HFFc6 (cell line): ENCODE results near the gene MTMR2. TPM values are rescaled to one million over a fixed set of nuclear protein-coding genes. Genes with fewer than 3 reads are reported as not detected.

Source experiments
- DNase-seq: peaks from one replicate; pipeline ENCODE4 v3.0.0-alpha.2; 2018
- H3K27ac Mint-ChIP-seq: 2 replicates; pipeline ENCODE4 v1.8.0; 2020; ENCODE audit warnings: mild to moderate bottlenecking, mixed read lengths
- H3K27me3 Mint-ChIP-seq: 2 replicates; pipeline ENCODE4 v1.8.0; 2021; ENCODE audit warnings: mild to moderate bottlenecking, moderate library complexity, mixed read lengths; ENCODE audit not compliant: insufficient read depth
- H3K36me3 Mint-ChIP-seq: 2 replicates; pipeline ENCODE4 v1.8.0; 2021; ENCODE audit warnings: low read depth, mixed read lengths
- H3K4me1 Mint-ChIP-seq: 2 replicates; pipeline ENCODE4 v1.8.0; 2020; ENCODE audit warnings: low read depth, mixed read lengths
- H3K4me3 Mint-ChIP-seq: 2 replicates; pipeline ENCODE4 v1.8.0; 2020; ENCODE audit warnings: mild to moderate bottlenecking, moderate library complexity, mixed read lengths
- H3K9me3 Mint-ChIP-seq: 2 replicates; pipeline ENCODE4 v1.8.0; 2020; ENCODE audit warnings: mild to moderate bottlenecking, mixed read lengths
- long read RNA-seq: library from polyadenylated mRNA; unstranded; transcript quantifications from one replicate; pipeline ENCODE4 v2.0.0, GENCODE V29; 2019
- total RNA-seq, 6 experiments: library from RNA; stranded (reverse); fragmentation: NEBNext Ultra II Directional; extraction: Animal tissue kit (Norgen Biotek cat#: 25700); gene quantifications; 2 replicates in 1 of 6; 3 replicates in 5 of 6; pipeline ENCODE4 v1.2.3, GENCODE V29; 2021
- TF ChIP-seq, protein P1 (sequence below): fragments of 200-600 bp; sonication (generic); IDR thresholded peaks from 2 replicates; pipeline ENCODE4 v1.5.0; 2021; ENCODE audit warnings: antibody characterized with exemption, mild to moderate bottlenecking

MTMR2 gene
- 10 to 100 TPM; 40.0 to 52.1 (median 48.4) TPM for total RNA-seq
- long read RNA-seq, full-length matches to known transcripts: 33 of 61 reads
- long read RNA-seq, partial matches to known transcripts: 5 of 61 reads
- long read RNA-seq, other reads (novel, unspliced or antisense): 23 of 61 reads

DNA sequence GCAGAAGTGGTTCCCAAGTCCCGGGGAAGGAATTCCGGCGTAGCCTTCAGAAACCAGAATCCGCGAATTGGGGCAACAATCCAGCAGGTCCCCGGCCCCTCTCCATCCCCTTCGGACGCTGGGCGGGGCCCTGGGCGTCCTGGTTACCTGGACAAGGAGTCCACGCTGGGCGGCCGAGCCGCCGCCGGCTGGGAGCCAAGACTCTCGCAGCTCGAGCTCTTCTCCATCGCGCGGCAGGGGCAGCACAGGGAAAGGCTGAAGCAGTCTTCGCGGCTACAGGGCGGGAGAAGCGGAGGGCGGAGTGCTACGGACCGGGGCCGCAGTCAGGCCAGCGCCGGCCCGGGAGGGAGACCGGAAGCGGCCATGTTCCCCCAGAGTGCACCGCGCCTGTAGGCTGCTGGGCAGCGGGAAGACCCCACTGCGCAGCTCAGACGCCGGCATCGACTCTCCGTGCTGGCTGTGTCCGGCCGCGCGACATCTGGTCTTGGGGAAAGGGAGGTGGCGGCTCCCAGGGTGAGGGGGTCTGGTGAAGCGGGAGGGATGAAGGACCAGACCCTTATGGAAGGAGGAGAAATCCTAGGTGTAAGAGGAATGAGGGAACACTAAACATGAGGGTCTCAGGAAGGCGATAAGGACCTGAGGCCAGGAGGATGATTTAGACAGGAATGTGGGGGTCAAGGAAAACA lies at the start of gene MTMR2:
TSS of gene MTMR2 (minus strand) at position 380 of the 686 bp plus-strand sequence. CDS start at position 227, 153 bp downstream.
- Mint-ChIP-seq H3K9me3 (no peaks in the 10 kb centered on the region), H3K27ac (peak within 1 kb of the TSS; percentile 97), H3K27me3 (peaks cover 1% of the 10 kb centered on the region; the same call in 1 of the 2 replicates), H3K36me3 (peaks cover 5% of the 10 kb centered on the region), H3K4me3 (peak within 1 kb of the TSS; percentile 98), H3K4me1 (peaks cover 39% of the 10 kb centered on the region)
- DNase-seq: peak; percentile 64
- TF ChIP-seq, protein P1, sequence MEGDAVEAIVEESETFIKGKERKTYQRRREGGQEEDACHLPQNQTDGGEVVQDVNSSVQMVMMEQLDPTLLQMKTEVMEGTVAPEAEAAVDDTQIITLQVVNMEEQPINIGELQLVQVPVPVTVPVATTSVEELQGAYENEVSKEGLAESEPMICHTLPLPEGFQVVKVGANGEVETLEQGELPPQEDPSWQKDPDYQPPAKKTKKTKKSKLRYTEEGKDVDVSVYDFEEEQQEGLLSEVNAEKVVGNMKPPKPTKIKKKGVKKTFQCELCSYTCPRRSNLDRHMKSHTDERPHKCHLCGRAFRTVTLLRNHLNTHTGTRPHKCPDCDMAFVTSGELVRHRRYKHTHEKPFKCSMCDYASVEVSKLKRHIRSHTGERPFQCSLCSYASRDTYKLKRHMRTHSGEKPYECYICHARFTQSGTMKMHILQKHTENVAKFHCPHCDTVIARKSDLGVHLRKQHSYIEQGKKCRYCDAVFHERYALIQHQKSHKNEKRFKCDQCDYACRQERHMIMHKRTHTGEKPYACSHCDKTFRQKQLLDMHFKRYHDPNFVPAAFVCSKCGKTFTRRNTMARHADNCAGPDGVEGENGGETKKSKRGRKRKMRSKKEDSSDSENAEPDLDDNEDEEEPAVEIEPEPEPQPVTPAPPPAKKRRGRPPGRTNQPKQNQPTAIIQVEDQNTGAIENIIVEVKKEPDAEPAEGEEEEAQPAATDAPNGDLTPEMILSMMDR: peak; percentile 12; the same call in 1 of the 2 replicates

DNA sequence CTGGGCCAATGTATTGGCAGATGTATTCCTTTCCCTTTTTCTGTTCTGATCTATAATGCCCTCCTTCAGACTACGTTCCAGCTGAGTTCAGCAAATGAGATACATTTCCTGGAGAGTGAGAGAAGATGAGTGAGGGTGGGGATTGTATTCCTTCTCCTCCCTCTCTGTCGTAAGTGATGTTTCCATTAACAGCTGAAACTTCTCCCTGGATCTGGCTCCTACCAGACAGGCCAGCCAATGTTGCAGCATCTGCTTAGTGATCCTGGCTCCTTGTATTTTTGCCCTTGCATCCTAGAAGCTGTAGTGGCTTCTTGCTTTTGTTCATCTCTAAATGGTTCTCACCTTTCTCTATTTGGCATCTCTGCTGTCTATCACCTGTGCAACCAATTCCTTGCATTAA lies 48.2 kb upstream of the MTMR2 start:
- DNase-seq: no peak
- TF ChIP-seq, protein P1: no peak
- no peaks in the 10 kb centered on the region for H3K9me3 Mint-ChIP-seq
- peaks cover 12% of the 10 kb centered on the region for H3K4me1 Mint-ChIP-seq
- no peak overlapping the region for H3K27ac Mint-ChIP-seq
- H3K4me3 Mint-ChIP-seq: no peak overlapping the region
- H3K36me3 Mint-ChIP-seq: peaks cover 7% of the 10 kb centered on the region; the same call in 1 of the 2 replicates
- H3K27me3 Mint-ChIP-seq: no peaks in the 10 kb centered on the region

DNA sequence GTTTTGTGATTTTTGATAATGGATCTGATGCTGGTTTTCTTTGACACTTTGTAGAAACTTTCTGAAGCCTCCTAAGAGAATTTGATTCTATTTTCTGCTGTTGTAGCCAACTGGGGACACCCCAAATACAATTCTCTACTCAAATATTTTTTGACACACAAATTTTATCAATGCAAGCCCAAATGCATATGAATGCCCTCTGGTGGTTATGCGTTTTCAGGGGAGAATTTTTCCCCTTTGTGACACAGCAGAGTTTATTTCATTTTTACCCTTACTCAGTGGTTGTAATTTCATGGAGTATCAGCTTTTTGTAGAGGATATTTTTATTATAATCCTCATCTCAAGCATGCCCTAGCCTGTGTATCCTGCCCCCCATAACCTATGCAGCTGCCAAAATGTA lies 44.7 kb upstream of the MTMR2 start:
- Mint-ChIP-seq H3K27ac (no peak overlapping the region), H3K9me3 (no peaks in the 10 kb centered on the region), H3K36me3 (no peaks in the 10 kb centered on the region), H3K4me3 (no peak overlapping the region), H3K27me3 (no peaks in the 10 kb centered on the region), H3K4me1 (0 out of 2 replicates have a peak, but pooled peaks cover 5% of the 10 kb centered on the region)
- TF ChIP-seq, protein P1: peak; percentile 71
- DNase-seq: peak; percentile 10

DNA sequence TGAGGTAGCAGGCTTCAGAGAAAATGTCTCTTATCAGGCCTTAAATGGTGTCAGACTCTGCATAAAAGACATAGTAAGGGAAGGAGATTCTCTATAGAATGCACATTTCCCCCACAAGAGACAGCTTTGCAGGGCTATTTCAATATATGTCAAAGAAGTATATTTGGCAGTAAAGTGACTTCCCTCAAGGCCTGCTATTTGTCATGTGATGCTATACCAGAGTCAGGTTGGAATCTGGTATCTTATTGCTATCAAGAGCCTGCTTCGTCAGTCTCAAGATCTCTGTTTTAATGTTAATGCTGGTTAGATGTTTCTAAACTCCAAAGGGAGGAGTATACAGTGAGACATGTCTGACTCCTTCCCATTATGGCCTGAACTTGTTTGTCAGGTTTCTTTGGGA lies 40.4 kb upstream of the MTMR2 start:
- TF ChIP-seq, protein P1: no peak
- H3K9me3 Mint-ChIP-seq: no peaks in the 10 kb centered on the region
- H3K27ac Mint-ChIP-seq: no peak overlapping the region

DNA sequence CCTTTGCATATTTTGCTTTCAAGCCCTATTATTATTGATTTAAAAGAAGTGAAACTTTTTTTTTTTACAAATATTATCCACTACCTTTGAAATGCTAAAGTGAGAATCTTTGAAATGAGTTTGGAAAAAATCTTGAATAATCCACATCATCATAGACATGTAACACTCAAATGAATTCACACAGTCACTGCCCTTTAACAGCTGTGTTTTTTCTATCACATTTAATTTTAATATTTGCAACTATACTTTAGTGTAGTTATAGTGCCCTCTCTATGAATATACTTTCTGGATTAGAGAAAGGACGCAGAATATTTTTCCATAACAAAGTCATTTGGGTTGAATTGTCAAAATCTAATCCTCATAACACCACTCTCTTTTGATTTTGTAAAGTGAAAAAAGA lies 37.9 kb upstream of the MTMR2 start:
- H3K27me3 Mint-ChIP-seq: no peaks in the 10 kb centered on the region; the same call in 1 of the 2 replicates
- H3K27ac Mint-ChIP-seq: no peak overlapping the region
- H3K36me3 Mint-ChIP-seq: no peaks in the 10 kb centered on the region
- no peaks in the 10 kb centered on the region for H3K4me1 Mint-ChIP-seq
- TF ChIP-seq, protein P1: no peak
- no peak for DNase-seq
- no peak overlapping the region for H3K4me3 Mint-ChIP-seq
- no peaks in the 10 kb centered on the region for H3K9me3 Mint-ChIP-seq

More for the DNA sequence above, 40.4 kb upstream of the MTMR2 start:
- Mint-ChIP-seq H3K27me3 (no peaks in the 10 kb centered on the region; the same call in 1 of the 2 replicates), H3K4me1 (no peaks in the 10 kb centered on the region), H3K4me3 (no peak overlapping the region), H3K36me3 (no peaks in the 10 kb centered on the region)
- DNase-seq: no peak
